GM12878 (cell line): Measurements from ENCODE around the gene PPP1R12B. TPM values are rescaled to one million over a fixed set of nuclear protein-coding genes. Genes with fewer than 3 reads are reported as not detected.

ENCODE experiments used
- ATAC-seq: fragments of 200-7000 bp; cut with Tn5 transposase; 3 replicates; pipeline ENCODE4 v1.9.1; 2020; ENCODE audit warnings: mild to moderate bottlenecking, moderate library complexity
- BruUV-seq: library from RNA; stranded (reverse); fragments of 400-500 nt; replicated peaks from 2 replicates; lab custom pipeline; 2021; lab: Mats Ljungman, UMichigan
- CTCF ChIA-PET: fragments of 300-600 bp; sonication (Branson Sonifier 250); formaldehyde crosslinking; extraction: SDS; loops from one replicate; lab custom pipeline; 2021; ENCODE audit warnings: inconsistent platforms; lab: Yijun Ruan, JAX
- POLR2A ChIA-PET: fragments of 350-600 bp; formaldehyde crosslinking; extraction: SDS; loops from one replicate; lab custom pipeline; 2021; ENCODE audit warnings: inconsistent platforms; lab: Charles Lee
- RAD21 ChIA-PET: fragments of 300-600 bp; sonication (Branson Sonifier 250); formaldehyde crosslinking; loops from one replicate; lab custom pipeline; 2023; ENCODE audit warnings: antibody characterized with exemption; ENCODE audit not compliant: unreplicated experiment; lab: Charles Lee
- SMC1A ChIA-PET: fragments of 300-600 bp; sonication (Branson Sonifier 250); formaldehyde crosslinking; loops from one replicate; lab custom pipeline; 2023; ENCODE audit not compliant: unreplicated experiment, uncharacterized antibody; lab: Charles Lee
- DNase-seq: peaks from one replicate; pipeline ENCODE4 v3.0.0-alpha.2; 2011; ENCODE audit warnings: low read depth, low spot score
- FAIRE-seq: peaks from 3 replicates; lab custom pipeline; 2011; peaks lifted over from hg19 to GRCh38; lab: Jason Lieb, UNC
- H2AFZ ChIP-seq: 2 replicates; pipeline ENCODE4 v1.6.0; 2011; ENCODE audit warnings: low read depth, low read length, control low read depth; ENCODE audit not compliant: control insufficient read depth
- H3K27ac ChIP-seq: 2 replicates; pipeline ENCODE4 v1.5.1; 2011; ENCODE audit warnings: control low read depth; ENCODE audit not compliant: control insufficient read depth, insufficient read depth
- H3K27me3 ChIP-seq, 2 experiments: replicated peaks in 1 of 2; 2 replicates each; pipeline versions ENCODE4 v1.6.0 to v1.6.1; 2011; ENCODE audit warnings: low read length in 1 of 2; ENCODE audit not compliant: control insufficient read depth in 2 of 2, insufficient read depth in 2 of 2
- H3K36me3 ChIP-seq, 2 experiments: 2 replicates each; pipeline ENCODE4 v1.5.1; 2011; ENCODE audit warnings: low read length in 1 of 2; ENCODE audit not compliant: control insufficient read depth in 2 of 2, insufficient read depth in 2 of 2
- H3K4me1 ChIP-seq: 2 replicates; pipeline ENCODE4 v1.6.1; 2011; ENCODE audit warnings: mild to moderate bottlenecking, low read length, moderate library complexity, mixed read lengths; ENCODE audit not compliant: control insufficient read depth, insufficient read depth
- H3K4me2 ChIP-seq: 2 replicates; pipeline ENCODE4 v1.6.0; 2011; ENCODE audit warnings: control low read depth; ENCODE audit not compliant: control insufficient read depth, insufficient read depth
- H3K4me3 ChIP-seq: fragments of 200-600 bp; sonication (generic); 2 replicates; pipeline ENCODE4 v1.5.1; 2016
- H3K79me2 ChIP-seq: 2 replicates; pipeline ENCODE4 v1.6.0; 2011; ENCODE audit warnings: low read length; ENCODE audit not compliant: control insufficient read depth, insufficient read depth
- H3K9ac ChIP-seq: 2 replicates; pipeline ENCODE4 v1.8.0; 2011; ENCODE audit warnings: low read length, control low read depth, mixed read lengths; ENCODE audit not compliant: control insufficient read depth, insufficient read depth
- H3K9me3 ChIP-seq: replicated peaks from 3 replicates; pipeline ENCODE4 v1.5.1; 2011; ENCODE audit warnings: mild to moderate bottlenecking, low read length; ENCODE audit not compliant: control insufficient read depth, insufficient read depth
- H4K20me1 ChIP-seq: 2 replicates; pipeline ENCODE4 v1.6.0; 2011; ENCODE audit not compliant: control insufficient read depth, insufficient read depth
- EZH2 ChIP-seq: IDR thresholded peaks from 2 replicates; pipeline ENCODE4 v1.6.1; 2012; ENCODE audit warnings: low read depth, mild to moderate bottlenecking, control low read depth, inconsistent platforms, low read length, borderline replicate concordance; ENCODE audit not compliant: control insufficient read depth
- IKZF1 ChIP-seq: fragments of 450-650 bp; conservative IDR thresholded peaks from 2 replicates; pipeline ENCODE4 v1.6.1; 2017; ENCODE audit warnings: antibody characterized with exemption, mild to moderate bottlenecking
- IRF3 ChIP-seq: fragments of 450-650 bp; IDR thresholded peaks from 2 replicates; pipeline ENCODE4 v1.6.1; 2014; ENCODE audit warnings: mild to moderate bottlenecking
- MEF2B ChIP-seq: fragments of 450-650 bp; IDR thresholded peaks from 2 replicates; pipeline ENCODE4 v1.6.1; 2018; ENCODE audit warnings: mild to moderate bottlenecking, moderate library complexity; ENCODE audit not compliant: partially characterized antibody, poor library complexity, severe bottlenecking
- SIN3A ChIP-seq: IDR thresholded peaks from 2 replicates; pipeline ENCODE4 v1.6.1; 2012; ENCODE audit warnings: low read depth, low read length, improper control_type of control experiment
- SMARCA5 ChIP-seq: fragments of 450-650 bp; IDR thresholded peaks from 2 replicates; pipeline ENCODE4 v1.6.1; 2017; ENCODE audit warnings: mild to moderate bottlenecking
- TCF3 ChIP-seq: IDR thresholded peaks from 2 replicates; pipeline ENCODE4 v1.6.1; 2012; ENCODE audit warnings: low read depth, mild to moderate bottlenecking, low read length, borderline replicate concordance; ENCODE audit not compliant: insufficient read depth
- USF2 ChIP-seq: IDR thresholded peaks from 2 replicates; pipeline ENCODE4 v1.6.1; 2011; ENCODE audit warnings: low read depth, low read length, improper control_type of control experiment, borderline replicate concordance
- ZNF687 ChIP-seq: fragments of 450-650 bp; IDR thresholded peaks from 2 replicates; pipeline ENCODE4 v1.6.1; 2017; ENCODE audit warnings: mild to moderate bottlenecking, moderate library complexity
- WGBS: methylation state at CpG from one replicate; pipeline ENCODE4 v1.1.6; 2016; ENCODE audit warnings: low lambda C conversion rate; ENCODE audit not compliant: insufficient replicate concordance, insufficient coverage; ENCODE audit errors: missing lambda C conversion rate; 5-methylcytosine and 5-hydroxymethylcytosine counted together
- in situ Hi-C: fragments of 300-500 bp; cut with MboI; formaldehyde crosslinking; loops from 9 replicates; pipeline ENCODE4 v1.14.3; 2018; ENCODE audit warnings: mixed read lengths
- intact Hi-C: fragments of 100-400 bp; cut with micrococcal nuclease; formaldehyde crosslinking; loops from one replicate; pipeline ENCODE4 v1.14.2; 2022; ENCODE audit not compliant: unreplicated experiment
- polyA plus RNA-seq, 11 experiments: library from polyadenylated mRNA; depleted of rRNA in 4 of 11; unstranded in 6 of 11; stranded (reverse) in 5 of 11; fragments of >200 nt; fragmentation: Nextera tagmentation in 4 of 11; fragmentation: Illumina TruSeq in 1 of 11; extraction: Ambion mirVana in 4 of 11; extraction: Trizol in 1 of 11; gene quantifications; 1 replicate in 1 of 11; 2 replicates in 10 of 11; pipeline versions ENCODE4 v1.2.1 to v1.2.3, GENCODE V29; 2011 to 2016; ENCODE audit warnings: inconsistent platforms in 2 of 11, missing spikeins in 2 of 11, low read depth in 1 of 11
- total RNA-seq, 4 experiments: library from RNA; depleted of rRNA in 3 of 4; stranded (reverse); fragments of >200 nt in 3 of 4; fragmentation: Illumina TruSeq in 1 of 4; extraction: Trizol in 1 of 4; gene quantifications; 2 replicates each; pipeline versions ENCODE4 v1.2.1 to v1.2.3, GENCODE V29; 2013 to 2021
- TF ChIP-seq, protein P1 (sequence below): fragments of 450-650 bp; IDR thresholded peaks from 2 replicates; pipeline ENCODE4 v1.6.1; 2017; ENCODE audit warnings: low read depth, mild to moderate bottlenecking, moderate library complexity
- TF ChIP-seq, protein P2 (sequence below): fragments of 450-650 bp; IDR thresholded peaks from 2 replicates; pipeline ENCODE4 v1.6.1; 2017; ENCODE audit warnings: mild to moderate bottlenecking, low read depth, inconsistent platforms; ENCODE audit not compliant: poor library complexity, severe bottlenecking

The PPP1R12B gene
- total and polyA plus RNA-seq, 10 of the 15 experiments (the other 5 are each of a cell fraction or from before 2014, with no cell fraction given), result 0.29 to 9.4 (median 4.7) TPM

DNA sequence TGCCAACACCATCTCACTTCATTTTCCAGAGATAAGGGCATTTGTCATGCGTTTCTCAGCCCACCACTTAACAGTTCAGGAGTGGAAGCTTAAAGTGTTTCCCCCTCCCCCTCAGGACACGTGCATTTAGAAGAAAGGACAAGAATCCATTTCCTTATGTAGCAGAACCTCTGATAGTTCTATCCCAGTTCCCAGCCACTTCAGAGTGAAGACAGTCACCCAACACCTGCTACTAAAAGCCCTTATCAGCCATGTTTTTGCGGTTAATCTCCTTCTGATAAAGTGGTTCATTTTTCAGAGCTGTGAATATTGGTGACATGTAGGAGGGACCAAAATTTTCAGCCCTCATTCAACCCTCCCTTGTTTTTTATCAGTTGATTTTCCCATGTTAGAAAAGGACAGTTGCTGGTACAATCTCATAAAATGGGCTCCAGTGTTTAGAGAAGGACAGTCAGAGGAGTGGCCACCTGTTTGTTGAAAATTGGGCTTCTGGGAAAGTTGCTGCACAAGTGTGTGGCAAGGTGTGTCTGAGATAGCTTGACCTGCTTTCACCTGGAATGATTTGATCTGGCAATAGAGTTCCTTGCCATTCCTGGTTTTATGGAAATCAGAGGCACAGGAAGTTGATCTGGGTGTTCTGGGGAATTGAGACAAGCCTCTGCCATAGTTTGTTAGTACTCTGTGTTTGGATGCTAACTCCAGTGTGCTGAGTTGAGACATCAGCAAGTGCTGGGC, 114.0 kb downstream of the PPP1R12B start:
- FAIRE-seq (no peak), DNase-seq (no peak), ATAC-seq (no peak)
- H3K27ac ChIP-seq, result no peak overlapping the region
- WGBS, result 94% methylated on average over 3 of the region's 3 CpGs
- in situ Hi-C loops, result no loop called here
- CTCF ChIA-PET, result interaction anchor here (1.1 to 1.9 kb wide), 7 partner anchors 19 to 257 kb away, joined by 3 to 8 read pairs (median 6); no protein-coding TSS in a partner anchor
- H3K79me2 ChIP-seq, result no peaks in the 10 kb centered on the region
- no TSS peak for BruUV-seq
- no peaks in the 10 kb centered on the region for H4K20me1 ChIP-seq
- H3K4me2 ChIP-seq, result no peak overlapping the region
- POLR2A ChIA-PET, result no interaction called here
- no peak overlapping the region for H3K9ac ChIP-seq
- no peak overlapping the region for H3K4me3 ChIP-seq
- H3K27me3 ChIP-seq, result no peaks in the 10 kb centered on the region
- intact Hi-C loops, result no loop called here
- SMC1A ChIA-PET, result interaction anchor here (0.9 to 1.7 kb wide), 6 partner anchors 13 to 257 kb away, joined by 3 to 4 read pairs (median 4); partner anchors contain the start of gene UBE2T
- no peak overlapping the region for H2AFZ ChIP-seq
- H3K9me3 ChIP-seq, result no peaks in the 10 kb centered on the region
- no peaks in the 10 kb centered on the region for H3K4me1 ChIP-seq
- H3K36me3 ChIP-seq, result no peaks in the 10 kb centered on the region
- RAD21 ChIA-PET, result no interaction called here
- TF ChIP-seq, protein P1, sequence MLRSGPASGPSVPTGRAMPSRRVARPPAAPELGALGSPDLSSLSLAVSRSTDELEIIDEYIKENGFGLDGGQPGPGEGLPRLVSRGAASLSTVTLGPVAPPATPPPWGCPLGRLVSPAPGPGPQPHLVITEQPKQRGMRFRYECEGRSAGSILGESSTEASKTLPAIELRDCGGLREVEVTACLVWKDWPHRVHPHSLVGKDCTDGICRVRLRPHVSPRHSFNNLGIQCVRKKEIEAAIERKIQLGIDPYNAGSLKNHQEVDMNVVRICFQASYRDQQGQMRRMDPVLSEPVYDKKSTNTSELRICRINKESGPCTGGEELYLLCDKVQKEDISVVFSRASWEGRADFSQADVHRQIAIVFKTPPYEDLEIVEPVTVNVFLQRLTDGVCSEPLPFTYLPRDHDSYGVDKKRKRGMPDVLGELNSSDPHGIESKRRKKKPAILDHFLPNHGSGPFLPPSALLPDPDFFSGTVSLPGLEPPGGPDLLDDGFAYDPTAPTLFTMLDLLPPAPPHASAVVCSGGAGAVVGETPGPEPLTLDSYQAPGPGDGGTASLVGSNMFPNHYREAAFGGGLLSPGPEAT, result no peak
- no peak for TF ChIP-seq IRF3
- TF ChIP-seq, protein P2, sequence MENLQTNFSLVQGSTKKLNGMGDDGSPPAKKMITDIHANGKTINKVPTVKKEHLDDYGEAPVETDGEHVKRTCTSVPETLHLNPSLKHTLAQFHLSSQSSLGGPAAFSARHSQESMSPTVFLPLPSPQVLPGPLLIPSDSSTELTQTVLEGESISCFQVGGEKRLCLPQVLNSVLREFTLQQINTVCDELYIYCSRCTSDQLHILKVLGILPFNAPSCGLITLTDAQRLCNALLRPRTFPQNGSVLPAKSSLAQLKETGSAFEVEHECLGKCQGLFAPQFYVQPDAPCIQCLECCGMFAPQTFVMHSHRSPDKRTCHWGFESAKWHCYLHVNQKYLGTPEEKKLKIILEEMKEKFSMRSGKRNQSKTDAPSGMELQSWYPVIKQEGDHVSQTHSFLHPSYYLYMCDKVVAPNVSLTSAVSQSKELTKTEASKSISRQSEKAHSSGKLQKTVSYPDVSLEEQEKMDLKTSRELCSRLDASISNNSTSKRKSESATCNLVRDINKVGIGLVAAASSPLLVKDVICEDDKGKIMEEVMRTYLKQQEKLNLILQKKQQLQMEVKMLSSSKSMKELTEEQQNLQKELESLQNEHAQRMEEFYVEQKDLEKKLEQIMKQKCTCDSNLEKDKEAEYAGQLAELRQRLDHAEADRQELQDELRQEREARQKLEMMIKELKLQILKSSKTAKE, result no peak
- no peak for TF ChIP-seq SIN3A
- TF ChIP-seq SMARCA5, result no peak
- no peak for TF ChIP-seq TCF3
- no peak for TF ChIP-seq MEF2B
- TF ChIP-seq IKZF1, result no peak
- TF ChIP-seq ZNF687, result no peak
- no peak for TF ChIP-seq USF2
- no peak for TF ChIP-seq EZH2
